Measurements from ENCODE around the gene LYSET.

DNA sequence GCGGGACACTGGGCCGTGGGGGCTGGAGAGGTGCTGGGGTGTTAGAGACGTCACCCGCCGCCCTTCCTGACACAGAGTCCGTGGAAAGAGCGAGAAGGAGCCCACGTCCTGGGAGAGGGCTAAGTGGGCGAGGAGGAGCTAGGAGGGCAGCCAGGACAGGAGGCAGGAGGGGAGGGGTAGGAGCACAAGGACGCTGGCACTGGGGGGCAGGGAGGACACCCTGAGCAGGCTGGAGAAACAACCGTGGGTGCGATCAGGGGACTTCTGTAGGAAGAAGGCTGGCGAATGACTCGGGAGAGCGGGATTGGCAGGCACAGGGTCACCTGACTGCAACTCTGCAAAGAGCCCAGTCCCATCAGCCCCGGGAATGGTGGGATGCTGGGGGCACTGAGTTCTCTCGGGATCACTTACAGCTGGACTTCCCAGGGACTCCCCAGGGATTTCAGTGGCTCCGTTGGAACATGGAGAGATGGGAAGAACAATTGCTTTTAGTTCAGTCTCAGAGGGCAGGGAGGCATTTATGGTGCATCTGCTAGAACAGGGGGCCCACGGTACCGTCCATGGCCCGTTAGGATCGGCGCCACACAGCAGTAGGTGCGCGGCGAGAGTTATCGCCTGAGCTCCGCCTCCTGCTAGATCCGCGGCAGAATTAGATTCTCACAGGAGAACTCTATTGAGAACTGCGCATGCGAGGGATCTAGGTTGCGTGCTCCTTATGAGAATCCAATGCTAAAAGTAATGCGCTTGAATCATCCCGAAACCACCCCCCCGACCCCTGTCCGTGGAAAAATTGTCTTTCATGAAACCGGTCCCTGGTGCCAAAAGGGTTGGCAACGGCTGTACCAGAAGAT is 46.2 kb downstream of the LYSET start:
- TF ChIP-seq, protein P1, sequence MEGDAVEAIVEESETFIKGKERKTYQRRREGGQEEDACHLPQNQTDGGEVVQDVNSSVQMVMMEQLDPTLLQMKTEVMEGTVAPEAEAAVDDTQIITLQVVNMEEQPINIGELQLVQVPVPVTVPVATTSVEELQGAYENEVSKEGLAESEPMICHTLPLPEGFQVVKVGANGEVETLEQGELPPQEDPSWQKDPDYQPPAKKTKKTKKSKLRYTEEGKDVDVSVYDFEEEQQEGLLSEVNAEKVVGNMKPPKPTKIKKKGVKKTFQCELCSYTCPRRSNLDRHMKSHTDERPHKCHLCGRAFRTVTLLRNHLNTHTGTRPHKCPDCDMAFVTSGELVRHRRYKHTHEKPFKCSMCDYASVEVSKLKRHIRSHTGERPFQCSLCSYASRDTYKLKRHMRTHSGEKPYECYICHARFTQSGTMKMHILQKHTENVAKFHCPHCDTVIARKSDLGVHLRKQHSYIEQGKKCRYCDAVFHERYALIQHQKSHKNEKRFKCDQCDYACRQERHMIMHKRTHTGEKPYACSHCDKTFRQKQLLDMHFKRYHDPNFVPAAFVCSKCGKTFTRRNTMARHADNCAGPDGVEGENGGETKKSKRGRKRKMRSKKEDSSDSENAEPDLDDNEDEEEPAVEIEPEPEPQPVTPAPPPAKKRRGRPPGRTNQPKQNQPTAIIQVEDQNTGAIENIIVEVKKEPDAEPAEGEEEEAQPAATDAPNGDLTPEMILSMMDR (IDR thresholded peaks at IDR 0.05) = no peak
- TF ChIP-seq ZFX (IDR thresholded peaks at IDR 0.05; ENCODE audit: borderline replicate concordance) = no peak

Measured in 22Rv1 (cell line).